CD4-positive, alpha-beta T cell treated with Interleukin-4 for 1 hour (primary cell): Measurements from ENCODE around the gene SUSD2.
"Not testable (repeated sequence)": the region's sequence is repeated elsewhere in the genome, so short reads cannot be mapped to it uniquely, and the experiment has no call there.

Source experiments
- DNase-seq, 2 donors: peaks; one replicate each; pipeline ENCODE4 v3.0.0-alpha.2; 2020 to 2022

SUSD2 gene, protein sequence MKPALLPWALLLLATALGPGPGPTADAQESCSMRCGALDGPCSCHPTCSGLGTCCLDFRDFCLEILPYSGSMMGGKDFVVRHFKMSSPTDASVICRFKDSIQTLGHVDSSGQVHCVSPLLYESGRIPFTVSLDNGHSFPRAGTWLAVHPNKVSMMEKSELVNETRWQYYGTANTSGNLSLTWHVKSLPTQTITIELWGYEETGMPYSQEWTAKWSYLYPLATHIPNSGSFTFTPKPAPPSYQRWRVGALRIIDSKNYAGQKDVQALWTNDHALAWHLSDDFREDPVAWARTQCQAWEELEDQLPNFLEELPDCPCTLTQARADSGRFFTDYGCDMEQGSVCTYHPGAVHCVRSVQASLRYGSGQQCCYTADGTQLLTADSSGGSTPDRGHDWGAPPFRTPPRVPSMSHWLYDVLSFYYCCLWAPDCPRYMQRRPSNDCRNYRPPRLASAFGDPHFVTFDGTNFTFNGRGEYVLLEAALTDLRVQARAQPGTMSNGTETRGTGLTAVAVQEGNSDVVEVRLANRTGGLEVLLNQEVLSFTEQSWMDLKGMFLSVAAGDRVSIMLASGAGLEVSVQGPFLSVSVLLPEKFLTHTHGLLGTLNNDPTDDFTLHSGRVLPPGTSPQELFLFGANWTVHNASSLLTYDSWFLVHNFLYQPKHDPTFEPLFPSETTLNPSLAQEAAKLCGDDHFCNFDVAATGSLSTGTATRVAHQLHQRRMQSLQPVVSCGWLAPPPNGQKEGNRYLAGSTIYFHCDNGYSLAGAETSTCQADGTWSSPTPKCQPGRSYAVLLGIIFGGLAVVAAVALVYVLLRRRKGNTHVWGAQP

DNA sequence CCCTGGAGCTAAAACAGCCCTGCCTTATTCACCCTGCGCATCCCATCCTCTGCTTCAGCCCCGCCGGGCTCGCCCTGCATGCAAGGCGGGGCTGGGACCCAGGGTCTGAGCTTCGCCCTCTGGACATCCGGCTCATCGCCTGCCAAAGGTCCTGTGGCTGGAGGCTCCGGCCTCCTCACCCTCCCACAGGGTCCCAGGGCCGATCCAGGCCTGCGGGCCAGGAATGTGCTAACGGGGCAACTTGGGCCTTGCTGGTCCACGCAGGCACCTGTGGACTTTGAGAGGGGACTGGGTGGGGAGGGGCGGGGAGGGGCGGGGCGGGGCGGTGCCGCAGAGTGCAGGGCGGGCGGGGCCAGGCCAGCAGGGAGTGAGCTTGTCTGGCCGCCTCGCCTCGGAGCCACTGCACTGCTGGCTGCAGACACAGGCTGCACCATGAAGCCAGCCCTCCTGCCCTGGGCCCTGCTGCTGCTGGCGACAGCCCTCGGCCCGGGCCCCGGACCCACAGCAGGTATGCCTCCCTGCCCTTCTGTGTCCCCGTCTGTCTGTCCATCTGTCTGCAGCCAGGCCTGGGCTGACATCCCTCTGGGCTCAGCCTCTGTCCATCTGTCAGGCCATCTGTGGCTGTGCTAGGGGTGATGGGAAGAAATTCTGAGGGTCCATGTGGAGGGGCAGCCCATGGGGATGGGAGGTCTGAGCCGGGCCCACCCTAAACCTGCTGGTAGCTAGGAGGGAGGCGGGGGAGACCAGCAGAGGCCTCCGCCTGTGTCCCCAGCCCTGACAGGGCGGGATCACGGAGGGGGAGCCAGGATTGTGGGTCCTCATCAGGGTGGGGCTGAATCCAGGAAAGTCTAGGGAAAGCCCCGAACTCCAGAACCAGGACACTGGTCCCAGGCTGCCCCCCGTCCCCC is at the start of gene SUSD2:
Gene SUSD2, plus strand, starts transcription at position 400 of the 908 bp plus-strand sequence. Its CDS starts 33 bp downstream, at position 433.
- DNase-seq, result no peak

DNA sequence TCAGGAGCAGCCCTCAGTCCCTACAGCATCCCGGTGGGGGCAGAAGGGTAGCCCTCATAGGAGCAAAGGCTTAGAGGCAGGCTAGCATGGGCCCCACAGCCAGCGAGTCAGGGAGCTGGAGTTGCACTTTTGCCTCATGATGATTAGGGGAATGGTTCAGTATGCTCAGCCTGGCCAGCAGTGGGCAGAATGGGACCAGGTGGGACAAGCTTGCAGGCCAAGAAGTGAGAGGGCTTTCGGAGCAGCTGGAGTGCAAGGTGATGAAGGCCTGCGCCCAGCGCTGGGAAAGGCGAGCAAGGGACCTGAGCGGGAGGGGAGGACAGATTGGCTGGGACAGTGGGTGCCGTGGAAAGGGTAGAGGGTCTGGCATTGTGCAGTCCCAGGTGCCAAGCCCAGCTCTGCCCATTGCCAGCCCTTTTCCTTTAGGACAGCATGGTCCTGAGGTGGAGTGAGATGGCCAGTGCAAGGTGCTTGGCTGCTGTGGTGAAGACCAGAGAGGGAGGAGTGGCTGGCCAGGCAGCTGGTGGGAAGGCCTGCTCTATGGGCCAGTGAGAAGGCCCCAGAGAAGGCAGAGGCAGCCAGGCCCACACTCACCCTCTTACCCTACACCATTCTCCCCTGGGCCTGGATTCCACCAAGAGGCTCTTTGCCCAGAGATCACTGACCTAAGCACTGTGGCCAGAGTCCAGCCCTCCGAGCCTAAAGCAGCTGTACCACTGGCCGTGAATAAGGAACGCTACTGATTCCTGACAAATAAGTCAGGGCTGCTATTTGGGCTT is 47.9 kb upstream of the SUSD2 start:
- DNase-seq, result peak; percentile 49 to 58

DNA sequence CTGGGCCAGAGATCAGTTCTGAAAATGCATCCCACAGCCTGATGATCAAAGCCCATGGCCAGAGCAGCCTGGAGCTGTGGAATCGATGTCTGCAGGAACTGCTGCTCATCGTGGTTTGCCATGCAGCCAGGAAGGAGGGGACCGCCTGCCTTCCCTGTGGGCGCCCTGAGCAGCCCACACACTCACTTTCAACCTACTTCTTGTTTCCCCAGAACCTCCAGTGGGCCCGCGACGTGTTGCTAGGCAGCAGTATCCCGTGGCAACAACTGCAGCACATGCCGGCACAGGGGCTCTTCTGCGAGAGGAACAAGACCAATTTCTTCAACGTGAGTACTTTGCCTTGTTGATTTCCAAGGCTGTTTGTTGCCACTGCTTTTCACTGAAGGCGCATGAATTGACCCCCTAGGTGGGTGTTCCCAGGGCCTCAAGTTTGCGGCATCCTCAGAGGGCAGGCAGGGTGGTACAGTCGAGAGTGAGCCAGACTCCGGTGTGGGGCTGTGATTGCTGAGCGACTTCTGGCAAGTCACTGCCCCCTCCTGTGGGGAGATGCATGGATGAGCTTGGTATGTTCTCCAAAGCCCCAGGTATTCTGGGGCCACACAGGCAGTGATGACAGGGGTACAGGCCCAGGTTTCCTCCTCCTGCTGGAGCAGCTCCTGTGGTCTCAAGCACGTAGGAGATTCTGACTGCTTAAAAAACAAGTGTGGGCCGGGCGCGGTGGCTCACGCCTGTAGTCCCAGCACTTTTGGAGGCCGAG is 47.0 kb upstream of the SUSD2 start:
- DNase-seq, result peak; percentile 72 to 88

DNA sequence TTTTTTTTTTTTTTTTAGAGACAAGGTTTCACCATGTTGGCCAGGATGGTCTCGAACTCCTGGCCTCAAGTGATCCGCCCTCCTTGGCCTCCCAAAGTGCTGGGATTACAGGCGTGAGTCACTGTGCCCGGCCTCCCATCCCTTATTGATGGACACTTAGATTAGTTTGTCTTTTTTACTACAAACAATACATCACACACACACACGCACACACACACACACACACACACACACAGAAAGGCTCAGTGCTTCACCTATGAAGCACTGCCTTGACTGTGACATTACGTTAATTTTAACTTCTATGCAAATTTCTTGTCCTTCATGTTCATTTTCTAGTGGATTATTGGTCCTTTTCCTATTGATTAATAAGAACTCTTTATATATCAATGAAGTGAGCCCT is 44.8 kb upstream of the SUSD2 start:
- DNase-seq, result not testable (repeated sequence)

DNA sequence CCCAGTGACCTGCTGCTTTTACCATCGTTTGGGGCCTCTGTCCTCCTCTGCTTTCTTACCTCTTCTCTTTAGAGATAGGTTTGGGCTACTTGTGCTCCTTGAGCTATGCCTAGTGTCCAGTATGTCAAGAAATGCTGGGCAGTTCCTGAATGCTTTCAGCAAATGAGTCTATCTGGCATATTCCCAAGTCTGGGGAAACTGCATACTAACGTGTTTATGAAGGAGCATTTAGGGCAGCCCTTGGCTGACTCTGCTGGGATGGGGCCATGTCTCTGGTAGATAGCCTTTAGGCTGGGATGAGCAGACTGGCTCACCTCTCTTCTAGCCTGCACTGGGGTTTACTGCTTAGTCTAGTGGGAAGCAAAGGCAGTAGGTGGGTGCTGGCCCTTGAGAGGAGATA is 43.7 kb upstream of the SUSD2 start:
- no peak for DNase-seq

DNA sequence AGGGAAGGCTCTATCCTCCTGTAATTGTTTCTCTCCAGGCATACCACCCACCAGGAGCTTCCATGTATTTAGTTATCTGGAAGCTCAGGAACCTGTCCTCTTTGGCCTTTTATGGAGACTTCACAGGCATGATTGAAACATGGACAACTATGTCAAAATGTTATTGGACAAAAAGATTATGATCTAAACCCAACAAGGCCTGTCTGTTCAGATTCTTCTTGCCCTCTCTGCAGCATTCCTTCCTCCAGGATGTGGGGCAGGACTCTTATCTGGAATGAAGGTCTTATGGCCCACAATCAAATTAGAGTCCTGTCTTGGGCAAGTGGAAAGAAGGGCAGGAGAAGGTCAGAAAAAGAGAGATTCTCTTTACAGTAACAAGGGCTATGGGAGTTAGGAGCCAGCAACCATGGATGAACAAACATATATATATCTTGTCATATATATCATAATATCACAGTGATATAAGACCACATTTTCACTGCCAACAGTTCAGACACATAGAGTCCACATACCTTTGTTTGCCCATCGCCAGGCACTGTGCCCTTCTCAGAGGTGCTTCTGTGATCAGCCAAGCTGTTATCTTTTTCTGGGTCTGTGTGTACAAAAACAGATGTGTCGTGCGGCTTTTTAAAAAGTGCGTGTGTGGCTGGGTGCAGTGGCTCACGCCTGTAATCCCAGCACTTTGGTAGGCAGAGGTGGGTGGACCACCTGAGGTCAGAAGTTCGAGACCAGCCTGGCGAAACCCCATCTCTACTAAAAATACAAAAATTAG is 42.5 kb upstream of the SUSD2 start:
- DNase-seq, result no peak

DNA sequence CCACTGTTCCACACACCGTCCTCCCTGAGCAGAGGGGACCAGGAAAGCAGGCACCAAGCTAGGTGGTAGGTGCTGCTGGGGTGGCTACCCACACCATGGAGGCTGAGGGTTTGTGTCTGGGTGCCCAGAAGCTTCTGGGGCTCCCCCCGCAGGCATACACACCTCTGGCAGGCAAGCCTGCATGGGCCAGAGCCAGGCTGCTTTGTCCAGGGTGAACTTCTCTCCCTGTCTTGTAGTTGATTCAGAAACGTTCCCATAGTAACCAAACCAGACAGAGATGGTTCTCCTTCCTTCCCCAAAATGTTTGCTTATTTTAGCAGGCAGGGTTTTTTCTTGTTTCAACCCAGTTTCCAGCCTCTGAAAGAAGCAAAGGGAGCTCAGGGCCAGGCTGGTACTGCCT is 40.9 kb upstream of the SUSD2 start:
- peak in 1 of 2 donors; percentile 47 for DNase-seq

DNA sequence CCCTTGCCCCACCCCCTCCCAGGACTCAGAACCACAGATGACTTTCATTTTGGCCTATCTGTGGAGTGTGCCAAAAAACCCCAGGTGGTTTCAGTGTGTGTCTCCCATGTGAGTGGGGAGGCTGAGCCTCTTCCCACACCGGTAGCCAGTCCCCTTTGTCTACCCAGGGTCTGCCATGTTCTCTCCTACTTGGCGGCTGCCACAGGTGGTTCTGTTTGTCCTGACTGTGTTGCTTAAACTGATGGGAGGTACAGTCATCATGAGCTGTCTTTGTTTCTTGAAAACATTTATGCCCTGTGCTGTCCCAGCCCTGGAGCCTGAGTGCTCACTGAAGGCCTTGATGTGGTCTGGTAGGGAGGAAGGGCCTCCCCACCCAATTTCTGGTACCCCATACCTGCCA is 39.7 kb upstream of the SUSD2 start:
- peak; percentile 16 to 26 for DNase-seq

DNA sequence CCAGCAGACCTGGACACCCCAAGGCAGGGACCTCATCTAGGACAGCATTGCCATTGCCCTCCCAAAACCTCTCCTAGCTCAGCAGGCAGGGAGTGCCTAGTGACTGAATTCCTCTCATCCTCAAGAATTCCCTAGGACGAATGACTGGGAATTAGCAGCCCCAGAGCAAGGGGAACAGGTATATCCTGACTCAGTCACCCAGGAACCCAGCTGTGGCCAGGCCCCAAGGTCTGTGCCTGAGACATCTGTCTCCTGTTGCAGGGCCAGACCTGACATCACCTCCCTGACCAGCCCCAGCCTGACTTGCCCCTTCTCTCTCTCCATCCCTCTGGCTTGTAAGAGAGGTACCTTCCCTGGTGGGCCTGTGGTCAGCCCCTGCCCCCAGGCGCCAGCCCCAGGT is 39.0 kb upstream of the SUSD2 start:
- DNase-seq, result no peak

DNA sequence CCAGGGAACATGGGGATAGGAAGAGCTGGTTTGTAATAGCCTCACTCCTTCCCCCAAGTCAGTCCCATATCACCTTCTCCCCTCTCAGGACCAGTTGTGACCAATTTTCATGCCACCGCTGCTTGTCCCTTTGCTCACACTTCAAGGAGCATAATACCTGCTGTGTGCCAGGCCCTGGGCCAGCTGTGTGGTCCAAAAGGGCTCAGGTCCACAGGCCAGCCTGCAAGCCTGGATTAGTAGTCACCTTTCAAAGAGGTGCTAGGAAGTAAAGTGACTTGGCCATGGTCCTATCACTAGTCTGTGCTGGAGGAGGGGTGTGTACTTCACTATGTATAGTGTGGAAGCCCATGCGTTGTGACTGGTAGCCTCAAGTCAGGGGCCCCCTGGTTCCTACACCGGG is 38.5 kb upstream of the SUSD2 start:
- DNase-seq, result no peak

DNA sequence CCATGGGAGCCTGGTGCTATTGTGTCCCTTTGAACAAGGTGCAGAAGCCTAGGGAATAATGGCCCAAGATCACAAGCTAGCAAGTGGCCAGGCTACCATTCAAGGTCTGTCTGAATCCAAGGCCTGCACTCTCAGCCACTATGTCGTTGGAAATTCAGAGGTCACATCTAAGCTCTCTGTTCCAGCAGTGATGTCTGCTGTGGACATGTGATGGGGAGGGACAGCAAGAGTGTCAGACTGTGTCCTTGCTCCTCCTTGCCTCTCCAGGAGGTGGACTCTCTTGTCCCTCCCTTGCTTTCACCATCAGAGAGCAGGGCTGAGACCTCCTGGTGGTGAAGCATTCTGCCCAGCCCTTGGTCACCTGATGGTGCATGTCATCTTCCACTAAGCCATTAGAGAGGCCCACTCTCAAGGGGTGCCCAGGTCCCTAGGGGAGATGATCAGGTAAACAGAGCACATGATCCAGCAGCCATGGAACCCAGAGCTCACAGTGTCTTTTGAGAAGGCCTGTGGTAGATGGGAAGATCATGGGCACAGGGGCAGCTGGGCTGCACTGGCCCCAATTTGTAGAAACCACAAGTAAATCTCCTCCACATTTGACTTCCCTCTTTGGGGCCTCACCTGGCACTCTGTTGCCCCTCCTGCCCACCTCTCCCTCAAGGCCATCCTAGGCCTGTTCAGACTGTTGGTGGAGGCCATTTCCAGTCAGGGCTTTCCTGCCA is 37.1 kb upstream of the SUSD2 start:
- no peak for DNase-seq

DNA sequence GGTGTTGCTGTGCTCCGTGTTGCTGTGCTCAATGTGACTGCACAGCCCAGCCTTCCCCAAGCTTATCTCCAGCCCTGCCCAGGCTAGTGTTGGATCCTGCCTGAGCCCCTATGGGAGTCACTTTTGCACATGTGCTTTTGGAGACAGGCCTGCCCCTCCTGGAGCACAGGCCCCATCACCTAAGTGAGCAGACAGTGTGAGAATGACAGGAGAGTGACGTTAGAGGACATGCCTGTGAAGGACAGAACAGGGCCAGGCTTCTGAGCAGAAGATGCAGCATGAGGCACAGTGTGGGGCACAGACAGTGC is 36.6 kb upstream of the SUSD2 start:
- DNase-seq, result no peak

DNA sequence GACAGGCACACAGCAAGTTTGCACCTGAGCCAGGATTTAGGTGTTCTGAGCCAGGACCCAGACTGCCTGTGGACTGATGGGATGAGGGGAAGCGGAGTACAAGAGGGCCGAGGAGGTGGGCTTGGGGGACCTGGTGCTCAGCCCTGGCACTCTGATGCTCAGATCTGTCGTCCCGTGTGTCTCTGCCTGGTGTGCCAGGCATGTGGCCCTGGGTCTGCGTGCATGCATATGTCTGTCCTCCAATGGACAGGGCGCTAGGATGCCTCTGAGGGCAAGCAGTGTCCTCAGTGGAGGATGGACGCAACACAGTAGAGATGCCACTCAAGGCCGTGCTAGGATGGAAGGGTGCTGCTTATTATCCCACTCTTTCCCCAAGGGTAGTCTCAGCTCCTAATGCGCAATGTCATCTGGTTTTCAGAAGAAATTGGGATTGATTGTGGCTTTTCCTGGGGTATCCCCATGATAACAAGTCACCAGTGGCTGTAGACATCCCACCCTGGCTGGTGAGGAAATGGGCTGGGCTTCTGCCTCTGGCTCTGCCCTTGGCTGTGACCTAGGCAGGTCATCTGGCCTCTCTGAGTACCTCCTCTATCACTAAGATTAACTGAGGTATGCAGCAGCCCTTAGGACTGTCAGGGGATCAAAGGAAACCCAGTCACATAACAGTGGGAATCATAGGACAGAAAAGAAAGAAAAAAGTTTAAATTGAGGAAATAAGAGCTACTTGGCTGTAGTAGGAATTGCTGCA is 35.7 kb upstream of the SUSD2 start:
- DNase-seq, result no peak

DNA sequence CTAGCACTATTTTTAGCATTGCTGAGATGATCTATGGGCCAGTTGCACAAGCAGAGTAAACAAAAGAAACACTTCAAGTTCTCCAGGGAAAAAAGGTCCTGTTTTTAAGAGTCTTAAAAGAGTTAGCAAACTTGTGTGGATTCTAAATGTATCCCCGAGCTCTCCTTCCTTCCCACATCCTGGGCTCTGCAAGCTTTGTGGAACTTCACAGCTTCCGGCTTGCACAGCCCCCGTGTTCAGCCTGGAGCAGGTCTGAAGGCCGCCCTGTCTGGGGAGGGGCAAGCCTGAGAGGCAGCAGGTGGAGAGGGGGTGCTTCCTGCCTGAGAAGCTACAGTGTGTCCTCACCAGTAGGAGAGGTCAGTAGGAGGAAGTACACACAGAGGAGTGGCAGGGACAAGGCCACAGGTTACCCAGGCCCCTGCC is 35.1 kb upstream of the SUSD2 start:
- DNase-seq, result peak in 1 of 2 donors; percentile 25

DNA sequence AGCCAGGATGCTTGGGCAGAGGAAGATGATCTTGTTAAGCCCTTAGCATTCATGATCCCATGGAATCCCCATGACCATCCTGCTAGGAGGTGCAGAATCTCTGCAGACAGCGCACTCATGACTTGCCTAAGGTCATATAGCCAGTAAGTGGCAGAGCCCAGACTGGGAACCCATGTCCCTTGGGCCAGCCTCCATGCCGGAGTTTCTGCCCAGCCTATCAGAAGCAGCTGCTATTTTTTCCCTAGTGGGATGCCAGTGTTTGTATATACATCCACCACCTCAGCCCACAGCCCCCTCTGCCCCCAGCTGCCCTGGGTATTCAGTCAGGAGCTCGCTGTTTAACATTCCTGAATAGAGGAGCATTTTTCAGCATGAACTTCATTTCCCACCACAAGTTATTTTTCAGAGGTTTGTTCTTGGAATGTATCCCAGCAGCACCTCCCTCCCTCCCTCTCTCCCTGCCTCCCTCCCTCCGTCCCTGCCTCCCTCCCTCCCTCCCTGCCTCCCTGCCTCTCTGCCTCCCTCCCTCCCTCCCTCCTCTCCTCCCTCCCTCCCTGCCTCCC is 34.4 kb upstream of the SUSD2 start:
- no peak for DNase-seq

DNA sequence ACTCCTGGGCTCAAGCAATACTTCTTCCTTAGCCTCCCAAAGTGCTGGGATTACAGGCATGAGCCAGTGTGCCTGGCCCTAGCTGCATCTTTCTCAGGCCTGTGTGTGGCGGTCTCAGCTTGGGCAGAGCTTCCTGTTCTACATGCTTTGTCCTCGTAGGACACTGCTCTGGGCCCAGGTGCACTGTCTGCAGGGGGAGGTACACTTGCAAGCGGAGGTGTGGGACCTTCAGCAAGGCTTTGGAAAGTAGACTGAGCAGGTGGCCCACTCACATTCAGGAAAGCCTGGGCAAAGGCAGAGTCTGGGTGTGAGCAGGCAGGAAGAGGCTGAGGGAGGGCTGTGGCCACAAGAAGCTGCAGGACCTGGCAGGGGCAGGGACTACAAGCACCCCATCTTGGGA is 33.6 kb upstream of the SUSD2 start:
- no peak for DNase-seq

DNA sequence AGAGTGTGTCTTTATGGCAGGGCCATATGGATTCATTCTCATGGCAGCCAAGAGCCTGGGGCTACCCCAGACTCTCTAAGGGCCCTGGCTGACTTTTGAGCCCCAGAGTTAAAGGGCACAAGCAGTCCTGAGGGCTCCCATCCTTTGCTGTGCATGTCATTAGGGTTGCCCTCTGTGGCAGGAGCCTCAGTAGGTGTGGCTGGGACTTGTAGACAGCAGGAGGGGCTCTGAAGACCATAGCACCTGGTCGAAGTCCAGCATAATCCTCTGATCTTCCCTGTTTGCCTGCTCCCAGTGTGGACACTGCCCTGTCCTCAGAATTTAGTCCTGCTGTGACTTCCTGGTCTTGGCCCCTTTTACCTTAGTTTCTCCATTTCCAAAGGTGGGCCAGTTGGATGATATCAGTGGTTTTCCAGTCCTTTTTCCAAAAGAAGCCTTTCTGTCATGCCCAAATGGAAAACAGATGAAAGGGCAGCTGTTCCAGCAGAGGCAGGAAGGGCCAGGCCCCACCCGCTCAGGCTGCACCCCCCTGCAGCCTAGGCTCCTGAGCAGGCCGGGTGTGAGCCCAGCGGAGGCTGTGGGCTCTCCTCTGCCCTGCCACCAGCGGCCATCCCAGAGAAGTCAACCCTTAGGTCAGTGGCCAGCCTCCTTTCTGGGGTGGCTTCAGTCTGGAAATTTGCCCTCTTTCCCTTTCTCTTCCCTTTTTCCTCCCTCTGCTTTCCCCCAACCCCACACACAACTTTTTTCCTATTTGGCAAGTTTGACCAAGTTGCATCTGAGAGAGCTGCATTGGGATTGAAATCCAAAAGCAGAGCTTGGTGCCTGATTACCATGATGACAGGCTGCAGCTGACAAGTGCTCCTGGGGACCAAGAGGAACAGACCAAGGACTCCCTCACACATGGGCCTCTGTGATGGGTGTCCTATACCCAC is 32.8 kb upstream of the SUSD2 start:
- DNase-seq, result no peak

DNA sequence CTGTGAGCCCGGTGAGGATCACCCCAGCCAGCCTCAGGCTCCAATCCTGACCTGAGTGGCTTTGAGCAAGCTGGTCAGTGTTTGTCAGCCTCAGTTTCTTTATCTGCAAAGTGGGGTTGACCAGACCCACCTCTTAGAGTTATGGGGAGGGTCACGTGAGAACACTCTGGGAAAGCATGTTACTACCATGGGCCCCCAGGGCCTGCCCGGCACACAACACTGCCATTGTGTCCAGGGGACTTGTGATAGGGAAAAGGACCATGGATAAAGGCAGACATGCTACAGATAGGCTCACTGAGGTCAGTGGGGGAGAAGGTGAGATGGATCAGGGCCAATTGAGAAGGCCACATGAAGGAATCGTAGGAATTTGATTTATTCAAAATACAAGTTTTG is 32.1 kb upstream of the SUSD2 start:
- DNase-seq, result no peak
